Testis (tissue), 3 donors: ENCODE measurements around the gene IER5L. TPM values are rescaled to one million over a fixed set of nuclear protein-coding genes. Genes with fewer than 3 reads are reported as not detected.

Source experiments
- DNase-seq: peaks from one replicate; pipeline ENCODE4 v3.0.0-alpha.2; 2019
- H3K27ac ChIP-seq, 2 donors: fragments of 200-600 bp; sonication (generic); one replicate each; pipeline ENCODE4 v1.5.1; 2019
- H3K27me3 ChIP-seq: fragments of 200-600 bp; sonication (generic); one replicate; pipeline ENCODE4 v1.5.1; 2019
- H3K36me3 ChIP-seq: fragments of 200-600 bp; sonication (generic); one replicate; pipeline ENCODE4 v1.5.1; 2017; ENCODE audit warnings: low read depth; ENCODE audit errors: missing control alignments
- H3K4me1 ChIP-seq: fragments of 200-600 bp; sonication (generic); one replicate; pipeline ENCODE4 v1.5.1; 2019
- H3K4me3 ChIP-seq, 2 donors: fragments of 200-600 bp; sonication (generic); one replicate each; pipeline ENCODE4 v1.5.1; 2017 to 2019
- H3K9me3 ChIP-seq: fragments of 200-600 bp; sonication (generic); one replicate; pipeline ENCODE4 v1.5.1; 2017
- POLR2A ChIP-seq: fragments of 450-650 bp; IDR thresholded peaks from one replicate; pipeline ENCODE4 v1.6.1; 2017; ENCODE audit warnings: antibody characterized with exemption, mild to moderate bottlenecking, moderate library complexity
- WGBS, 2 donors: methylation state at CpG; one replicate each; pipeline ENCODE4 v1.1.5; 2018; 5-methylcytosine and 5-hydroxymethylcytosine counted together
- intact Hi-C: fragments of 100-400 bp; cut with DNase I; formaldehyde crosslinking; loops from one replicate; pipeline ENCODE4 v1.15.1; 2023; ENCODE audit warnings: low total_unique reads
- polyA plus RNA-seq: library from polyadenylated mRNA; stranded (reverse); fragments of 350-450 nt; fragmentation: Illumina TruSeq; extraction: RNeasy Lipid Tissue Mini Kit (QIAGEN cat#74804); gene quantifications from one replicate; pipeline ENCODE4 v1.2.3, GENCODE V29; 2014; ENCODE audit warnings: low read depth, low replicate concordance; ENCODE audit not compliant: insufficient read depth
- total RNA-seq, 2 donors: library from RNA; depleted of rRNA; stranded (reverse); fragments of >200 nt; gene quantifications; one replicate each; pipeline ENCODE4 v1.2.3, GENCODE V29; 2016
- TF ChIP-seq, protein P1 (sequence below), 3 experiments: fragments of 450-650 bp in 2 of 3; fragments of 200-600 bp in 1 of 3; sonication (generic) in 1 of 3; IDR thresholded peaks; one replicate each; pipeline ENCODE4 v1.5.1; 2016 to 2019; ENCODE audit warnings: antibody characterized with exemption in 3 of 3, mild to moderate bottlenecking in 2 of 3, moderate library complexity in 1 of 3

IER5L gene
- total and polyA plus RNA-seq, 3 donors from 2014 or later: 4.8 to 25.4 (median 12.6) TPM

- H3K27ac ChIP-seq: peak overlapping the region; percentile 80 to 87
- 27 to 49% methylated on average over 6 to 8 of the region's 8 CpGs for WGBS, 2 donors
- no peak overlapping the region for H3K4me3 ChIP-seq
- no peaks in the 10 kb centered on the region for H3K9me3 ChIP-seq
- no peaks in the 10 kb centered on the region for H3K36me3 ChIP-seq
- peaks cover 50% of the 10 kb centered on the region for H3K4me1 ChIP-seq
- no peak for DNase-seq
- TF ChIP-seq POLR2A: no peak
- TF ChIP-seq, protein P1, sequence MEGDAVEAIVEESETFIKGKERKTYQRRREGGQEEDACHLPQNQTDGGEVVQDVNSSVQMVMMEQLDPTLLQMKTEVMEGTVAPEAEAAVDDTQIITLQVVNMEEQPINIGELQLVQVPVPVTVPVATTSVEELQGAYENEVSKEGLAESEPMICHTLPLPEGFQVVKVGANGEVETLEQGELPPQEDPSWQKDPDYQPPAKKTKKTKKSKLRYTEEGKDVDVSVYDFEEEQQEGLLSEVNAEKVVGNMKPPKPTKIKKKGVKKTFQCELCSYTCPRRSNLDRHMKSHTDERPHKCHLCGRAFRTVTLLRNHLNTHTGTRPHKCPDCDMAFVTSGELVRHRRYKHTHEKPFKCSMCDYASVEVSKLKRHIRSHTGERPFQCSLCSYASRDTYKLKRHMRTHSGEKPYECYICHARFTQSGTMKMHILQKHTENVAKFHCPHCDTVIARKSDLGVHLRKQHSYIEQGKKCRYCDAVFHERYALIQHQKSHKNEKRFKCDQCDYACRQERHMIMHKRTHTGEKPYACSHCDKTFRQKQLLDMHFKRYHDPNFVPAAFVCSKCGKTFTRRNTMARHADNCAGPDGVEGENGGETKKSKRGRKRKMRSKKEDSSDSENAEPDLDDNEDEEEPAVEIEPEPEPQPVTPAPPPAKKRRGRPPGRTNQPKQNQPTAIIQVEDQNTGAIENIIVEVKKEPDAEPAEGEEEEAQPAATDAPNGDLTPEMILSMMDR (IDR thresholded peaks at IDR 0.05): no peak
- no peaks in the 10 kb centered on the region for H3K27me3 ChIP-seq
- intact Hi-C loops: loop anchor here (10.0 kb wide), 1 partner anchor 338 kb away; no protein-coding TSS in a partner anchor
Measured at GRCh38 chr9:129146441-129146941, 31.6 kb downstream of the IER5L start.

DNA sequence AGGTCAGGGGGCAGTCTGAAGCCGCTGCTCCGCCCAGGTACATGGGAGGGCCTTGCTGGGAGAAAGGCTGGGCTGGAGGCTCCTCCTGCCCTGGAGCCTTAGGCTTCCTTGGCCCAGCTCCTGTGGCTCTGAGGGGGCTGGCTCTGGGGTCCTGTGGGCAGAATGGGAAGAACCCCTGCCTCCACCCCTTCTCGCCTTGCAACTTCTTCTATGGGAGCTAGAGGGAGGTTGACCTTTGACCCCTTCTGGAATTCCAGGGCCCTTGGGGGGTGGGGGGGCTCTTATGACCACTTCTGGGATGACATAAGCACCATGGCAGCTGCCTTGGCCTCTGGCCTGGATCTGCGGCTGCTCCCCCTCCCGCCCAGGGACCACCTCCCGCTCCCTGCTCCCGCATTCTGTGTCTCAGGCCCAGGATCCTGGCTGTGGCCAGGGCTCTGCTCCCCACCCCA lies 32.2 kb downstream of the IER5L start:
- Histone ChIP-seq H3K36me3 (no peaks in the 10 kb centered on the region), H3K27me3 (no peaks in the 10 kb centered on the region), H3K4me3 (no peak overlapping the region), H3K9me3 (no peaks in the 10 kb centered on the region), H3K4me1 (peaks cover 57% of the 10 kb centered on the region), H3K27ac (peak overlapping the region; percentile 80 to 87)
- TF ChIP-seq, protein P1 (IDR thresholded peaks at IDR 0.05): no peak
- TF ChIP-seq POLR2A: no peak
- DNase-seq: no peak
- intact Hi-C loops: loop anchor here (10.0 kb wide), 1 partner anchor 339 kb away; no protein-coding TSS in a partner anchor
- WGBS, 2 donors: 47 to 52% methylated on average over 4 to 7 of the region's 7 CpGs

GRCh38 chr9:129145316-129145715 lies 32.7 kb downstream of the IER5L start:
- Histone ChIP-seq H3K4me1 (peaks cover 62% of the 10 kb centered on the region), H3K27ac (peak overlapping the region; percentile 80 to 87), H3K4me3 (no peak overlapping the region), H3K27me3 (no peaks in the 10 kb centered on the region), H3K9me3 (no peaks in the 10 kb centered on the region), H3K36me3 (no peaks in the 10 kb centered on the region)
- WGBS, 2 donors: 70 to 75% methylated on average over 2 of the region's 2 CpGs
- TF ChIP-seq POLR2A: no peak
- TF ChIP-seq, protein P1 (IDR thresholded peaks at IDR 0.05): no peak
- intact Hi-C loops: loop anchor here (10.0 kb wide), 1 partner anchor 339 kb away; no protein-coding TSS in a partner anchor
- DNase-seq: no peak

DNA sequence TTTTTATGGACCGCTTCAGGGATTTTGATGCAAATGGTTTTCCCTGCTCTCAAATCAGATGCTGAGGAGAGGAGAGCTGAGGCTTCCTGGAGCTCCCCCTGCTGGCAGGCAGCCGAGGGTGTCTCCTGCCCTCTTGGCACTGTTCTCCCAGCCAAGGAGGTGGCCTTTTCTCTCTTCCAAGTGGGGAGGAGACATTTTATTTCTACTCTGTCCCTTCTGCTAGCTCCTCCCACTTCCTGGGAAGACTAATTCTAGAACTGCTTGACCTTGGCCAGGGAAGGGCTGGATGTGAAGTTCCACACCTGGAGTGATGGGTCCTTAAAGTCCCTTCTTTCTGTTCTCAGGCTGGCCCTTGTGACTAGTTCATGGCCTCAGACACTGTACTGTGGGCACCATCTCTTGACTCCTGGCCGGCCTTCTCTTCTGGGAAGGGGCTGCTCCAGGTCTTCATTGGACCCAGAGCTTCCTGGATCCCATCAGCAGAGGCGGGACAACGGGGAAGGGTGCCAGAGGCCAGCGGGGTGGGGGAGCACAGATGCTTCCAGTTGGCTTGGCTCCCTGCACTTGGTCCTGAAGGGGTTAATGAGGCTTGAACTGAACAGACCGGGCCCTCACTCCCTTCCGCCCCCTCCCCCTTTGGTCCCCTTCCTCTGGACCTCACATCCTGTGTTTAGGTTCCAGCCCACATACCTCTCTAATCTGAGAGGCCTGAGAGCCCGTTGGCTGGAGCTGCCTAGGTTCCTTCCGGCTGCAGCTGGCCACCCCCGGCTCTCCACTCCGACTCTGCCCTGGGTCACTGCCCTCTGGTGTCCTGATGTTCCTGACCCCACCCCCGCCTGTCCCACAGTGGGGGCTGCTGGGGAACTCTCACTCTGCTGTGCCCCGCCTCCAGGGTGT lies 34.8 kb downstream of the IER5L start:
- peak; percentile 89 for DNase-seq
- Histone ChIP-seq H3K4me3 (no peak overlapping the region), H3K27me3 (no peaks in the 10 kb centered on the region), H3K4me1 (peaks cover 82% of the 10 kb centered on the region), H3K27ac (peak overlapping the region; percentile 96 to 98), H3K9me3 (no peaks in the 10 kb centered on the region), H3K36me3 (no peaks in the 10 kb centered on the region)
- 15 to 40% methylated on average over 8 to 14 of the region's 14 CpGs for WGBS, 2 donors
- intact Hi-C loops: loop anchor here (10.0 kb wide), 1 partner anchor 342 kb away; no protein-coding TSS in a partner anchor
- TF ChIP-seq POLR2A: no peak
- TF ChIP-seq, protein P1 (IDR thresholded peaks at IDR 0.05): peak; percentile 76 to 81 (median 79)
